ENCODE data around the gene BMERB1.

DNA sequence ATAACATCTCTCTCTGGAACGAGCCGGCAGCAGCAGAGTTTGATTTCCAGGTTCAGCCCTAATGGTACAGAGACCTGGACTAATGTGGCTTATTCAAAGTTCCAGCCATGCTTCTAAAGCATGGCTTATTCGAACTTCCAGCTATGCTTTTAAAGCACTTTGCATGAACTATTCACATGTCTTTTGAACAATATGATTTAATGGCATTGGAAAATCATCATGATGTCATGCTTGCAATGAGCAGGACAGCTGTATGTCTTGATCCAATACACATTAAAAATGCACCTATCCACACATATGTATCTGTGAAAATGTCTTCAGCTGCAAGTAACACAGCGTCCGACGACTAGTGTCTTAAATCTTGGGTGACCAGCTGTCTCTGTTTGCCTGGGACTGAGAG is 122.9 kb downstream of the BMERB1 start:
- TF ChIP-seq, protein P1, sequence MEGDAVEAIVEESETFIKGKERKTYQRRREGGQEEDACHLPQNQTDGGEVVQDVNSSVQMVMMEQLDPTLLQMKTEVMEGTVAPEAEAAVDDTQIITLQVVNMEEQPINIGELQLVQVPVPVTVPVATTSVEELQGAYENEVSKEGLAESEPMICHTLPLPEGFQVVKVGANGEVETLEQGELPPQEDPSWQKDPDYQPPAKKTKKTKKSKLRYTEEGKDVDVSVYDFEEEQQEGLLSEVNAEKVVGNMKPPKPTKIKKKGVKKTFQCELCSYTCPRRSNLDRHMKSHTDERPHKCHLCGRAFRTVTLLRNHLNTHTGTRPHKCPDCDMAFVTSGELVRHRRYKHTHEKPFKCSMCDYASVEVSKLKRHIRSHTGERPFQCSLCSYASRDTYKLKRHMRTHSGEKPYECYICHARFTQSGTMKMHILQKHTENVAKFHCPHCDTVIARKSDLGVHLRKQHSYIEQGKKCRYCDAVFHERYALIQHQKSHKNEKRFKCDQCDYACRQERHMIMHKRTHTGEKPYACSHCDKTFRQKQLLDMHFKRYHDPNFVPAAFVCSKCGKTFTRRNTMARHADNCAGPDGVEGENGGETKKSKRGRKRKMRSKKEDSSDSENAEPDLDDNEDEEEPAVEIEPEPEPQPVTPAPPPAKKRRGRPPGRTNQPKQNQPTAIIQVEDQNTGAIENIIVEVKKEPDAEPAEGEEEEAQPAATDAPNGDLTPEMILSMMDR (IDR thresholded peaks at IDR 0.05), result no peak
- TF ChIP-seq EP300 (IDR thresholded peaks at IDR 0.05), result no peak
- no peak for TF ChIP-seq POLR2A (IDR thresholded peaks at IDR 0.05; ENCODE audit: low read depth)
